Measurements from ENCODE around the gene EXTL2. TPM values are rescaled to one million over a fixed set of nuclear protein-coding genes. Genes with fewer than 3 reads are reported as not detected.
"Not testable (repeated sequence)": the region's sequence is repeated elsewhere in the genome, so short reads cannot be mapped to it uniquely, and the experiment has no call there.

Gene EXTL2
- total RNA-seq, 1 donor from 2014 or later: 4.7 TPM

GRCh38 chr1:100866041-100866900 lies 28.4 kb downstream of the EXTL2 start:
- no peak overlapping the region for H3K4me3 ChIP-seq (ENCODE audit: low read depth, low read length)
- no peak for DNase-seq (ENCODE audit: low read depth)
- TF ChIP-seq CTCF (conservative IDR thresholded peaks at IDR 0.05; ENCODE audit: low read depth, low read length): peak; percentile 65

- H3K4me3 ChIP-seq (ENCODE audit: low read depth, low read length): no peak overlapping the region
- TF ChIP-seq CTCF (conservative IDR thresholded peaks at IDR 0.05; ENCODE audit: low read depth, low read length): no peak
- DNase-seq (ENCODE audit: low read depth): no peak
These were observed 32.1 kb downstream of the EXTL2 start for GRCh38 chr1:100862591-100862990.

- no peak for DNase-seq (ENCODE audit: low read depth)
- H3K4me3 ChIP-seq (ENCODE audit: low read depth, low read length): no peak overlapping the region
- no peak for TF ChIP-seq CTCF (conservative IDR thresholded peaks at IDR 0.05; ENCODE audit: low read depth, low read length)
These were observed 33.3 kb downstream of the EXTL2 start for GRCh38 chr1:100861379-100861778.

- no peak for TF ChIP-seq CTCF (conservative IDR thresholded peaks at IDR 0.05; ENCODE audit: low read depth, low read length)
- DNase-seq (ENCODE audit: low read depth): no peak
- no peak overlapping the region for H3K4me3 ChIP-seq (ENCODE audit: low read depth, low read length)
These were observed 34.1 kb downstream of the EXTL2 start for GRCh38 chr1:100860397-100860991.

- DNase-seq (ENCODE audit: low read depth); H3K4me3 ChIP-seq (ENCODE audit: low read depth, low read length): not testable (repeated sequence)
These were observed 39.5 kb downstream of the EXTL2 start for GRCh38 chr1:100855116-100855515.

- no peak overlapping the region for H3K4me3 ChIP-seq (ENCODE audit: low read depth, low read length)
- TF ChIP-seq CTCF (conservative IDR thresholded peaks at IDR 0.05; ENCODE audit: low read depth, low read length): no peak
- DNase-seq (ENCODE audit: low read depth): no peak
These were observed 41.7 kb downstream of the EXTL2 start for GRCh38 chr1:100852976-100853375.

- no peak overlapping the region for H3K4me3 ChIP-seq (ENCODE audit: low read depth, low read length)
- DNase-seq (ENCODE audit: low read depth): no peak
- TF ChIP-seq CTCF (conservative IDR thresholded peaks at IDR 0.05; ENCODE audit: low read depth, low read length): no peak
These were observed 42.9 kb downstream of the EXTL2 start for GRCh38 chr1:100851726-100852125.

Measured in epithelial cell of proximal tubule (primary cell).